ENCODE data around the gene UQCRC1.

UQCRC1 gene

GRCh38 chr3:48647714-48648113 is 38.3 kb upstream of the UQCRC1 start:
- no peak overlapping the region for H3K4me3 ChIP-seq (ENCODE audit: low read depth, low read length, poor library complexity, severe bottlenecking)
- no peaks in the 10 kb centered on the region for H3K36me3 ChIP-seq (ENCODE audit: insufficient read depth, low read length)
- no peak overlapping the region for H3K4me2 ChIP-seq (ENCODE audit: low read length)

GRCh38 chr3:48644898-48645760 is 35.7 kb upstream of the UQCRC1 start:
- Histone ChIP-seq H3K4me3 (ENCODE audit: low read depth, low read length, poor library complexity, severe bottlenecking) (no peak overlapping the region), H3K4me1 (ENCODE audit: insufficient read depth, low read length, severe bottlenecking) (no peaks in the 10 kb centered on the region), H3K27me3 (ENCODE audit: insufficient read depth, low read length) (no peaks in the 10 kb centered on the region), H3K9ac (ENCODE audit: low read length) (no peak overlapping the region), H3K4me2 (ENCODE audit: low read length) (no peak overlapping the region), H2AFZ (ENCODE audit: low read length) (no peak overlapping the region), H3K36me3 (ENCODE audit: insufficient read depth, low read length) (no peaks in the 10 kb centered on the region), H4K20me1 (ENCODE audit: insufficient read depth, low read length) (no peaks in the 10 kb centered on the region), H3K27ac (ENCODE audit: low read depth, low read length, poor library complexity, severe bottlenecking) (no peak overlapping the region), H3K79me2 (ENCODE audit: insufficient read depth, low read length) (no peaks in the 10 kb centered on the region), H3F3A (ENCODE audit: insufficient read depth, low read length) (no peaks in the 10 kb centered on the region), H3K9me2 (ENCODE audit: low read depth, low read length) (no peaks in the 10 kb centered on the region), H3K9me3 (ENCODE audit: low read length) (no peaks in the 10 kb centered on the region)
- TF ChIP-seq EZH2 (IDR thresholded peaks at IDR 0.05; ENCODE audit: borderline replicate concordance, low read length), result no peak
- TF ChIP-seq, protein P1, sequence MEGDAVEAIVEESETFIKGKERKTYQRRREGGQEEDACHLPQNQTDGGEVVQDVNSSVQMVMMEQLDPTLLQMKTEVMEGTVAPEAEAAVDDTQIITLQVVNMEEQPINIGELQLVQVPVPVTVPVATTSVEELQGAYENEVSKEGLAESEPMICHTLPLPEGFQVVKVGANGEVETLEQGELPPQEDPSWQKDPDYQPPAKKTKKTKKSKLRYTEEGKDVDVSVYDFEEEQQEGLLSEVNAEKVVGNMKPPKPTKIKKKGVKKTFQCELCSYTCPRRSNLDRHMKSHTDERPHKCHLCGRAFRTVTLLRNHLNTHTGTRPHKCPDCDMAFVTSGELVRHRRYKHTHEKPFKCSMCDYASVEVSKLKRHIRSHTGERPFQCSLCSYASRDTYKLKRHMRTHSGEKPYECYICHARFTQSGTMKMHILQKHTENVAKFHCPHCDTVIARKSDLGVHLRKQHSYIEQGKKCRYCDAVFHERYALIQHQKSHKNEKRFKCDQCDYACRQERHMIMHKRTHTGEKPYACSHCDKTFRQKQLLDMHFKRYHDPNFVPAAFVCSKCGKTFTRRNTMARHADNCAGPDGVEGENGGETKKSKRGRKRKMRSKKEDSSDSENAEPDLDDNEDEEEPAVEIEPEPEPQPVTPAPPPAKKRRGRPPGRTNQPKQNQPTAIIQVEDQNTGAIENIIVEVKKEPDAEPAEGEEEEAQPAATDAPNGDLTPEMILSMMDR (IDR thresholded peaks at IDR 0.05; ENCODE audit: low read length), result no peak

More at GRCh38 chr3:48647714-48648113, 38.3 kb upstream of the UQCRC1 start:
- no peak overlapping the region for H2AFZ ChIP-seq (ENCODE audit: low read length)
- no peak overlapping the region for H3K27ac ChIP-seq (ENCODE audit: low read depth, low read length, poor library complexity, severe bottlenecking)
- H3K9me2 ChIP-seq (ENCODE audit: low read depth, low read length), result no peaks in the 10 kb centered on the region
- no peaks in the 10 kb centered on the region for H3K9me3 ChIP-seq (ENCODE audit: low read length)
- no peaks in the 10 kb centered on the region for H3K79me2 ChIP-seq (ENCODE audit: insufficient read depth, low read length)
- no peak overlapping the region for H3K9ac ChIP-seq (ENCODE audit: low read length)
- TF ChIP-seq, protein P1 (IDR thresholded peaks at IDR 0.05; ENCODE audit: low read length), result no peak
- TF ChIP-seq EZH2 (IDR thresholded peaks at IDR 0.05; ENCODE audit: borderline replicate concordance, low read length), result no peak
- H3K4me1 ChIP-seq (ENCODE audit: insufficient read depth, low read length, severe bottlenecking), result no peaks in the 10 kb centered on the region
- H3F3A ChIP-seq (ENCODE audit: insufficient read depth, low read length), result no peaks in the 10 kb centered on the region
- H3K27me3 ChIP-seq (ENCODE audit: insufficient read depth, low read length), result no peaks in the 10 kb centered on the region
- no peaks in the 10 kb centered on the region for H4K20me1 ChIP-seq (ENCODE audit: insufficient read depth, low read length)

- Histone ChIP-seq H3K9me3 (ENCODE audit: low read length) (no peaks in the 10 kb centered on the region), H3K4me1 (ENCODE audit: insufficient read depth, low read length, severe bottlenecking) (no peaks in the 10 kb centered on the region), H4K20me1 (ENCODE audit: insufficient read depth, low read length) (no peaks in the 10 kb centered on the region), H3K27ac (ENCODE audit: low read depth, low read length, poor library complexity, severe bottlenecking) (no peak overlapping the region), H3K36me3 (ENCODE audit: insufficient read depth, low read length) (no peaks in the 10 kb centered on the region; the same call in 1 of the 2 replicates), H2AFZ (ENCODE audit: low read length) (no peak overlapping the region), H3F3A (ENCODE audit: insufficient read depth, low read length) (no peaks in the 10 kb centered on the region), H3K9ac (ENCODE audit: low read length) (no peak overlapping the region), H3K4me2 (ENCODE audit: low read length) (no peak overlapping the region), H3K9me2 (ENCODE audit: low read depth, low read length) (no peaks in the 10 kb centered on the region), H3K27me3 (ENCODE audit: insufficient read depth, low read length) (no peaks in the 10 kb centered on the region), H3K4me3 (ENCODE audit: low read depth, low read length, poor library complexity, severe bottlenecking) (no peak overlapping the region), H3K79me2 (ENCODE audit: insufficient read depth, low read length) (no peaks in the 10 kb centered on the region)
- TF ChIP-seq EZH2 (IDR thresholded peaks at IDR 0.05; ENCODE audit: borderline replicate concordance, low read length), result no peak
- TF ChIP-seq, protein P1 (IDR thresholded peaks at IDR 0.05; ENCODE audit: low read length), result no peak
Measured at GRCh38 chr3:48642605-48643004, 33.2 kb upstream of the UQCRC1 start.
